ENCODE results near the gene TRIP6.
"Not testable (repeated sequence)": the region's sequence is repeated elsewhere in the genome, so short reads cannot be mapped to it uniquely, and the experiment has no call there.

TRIP6 gene

DNA sequence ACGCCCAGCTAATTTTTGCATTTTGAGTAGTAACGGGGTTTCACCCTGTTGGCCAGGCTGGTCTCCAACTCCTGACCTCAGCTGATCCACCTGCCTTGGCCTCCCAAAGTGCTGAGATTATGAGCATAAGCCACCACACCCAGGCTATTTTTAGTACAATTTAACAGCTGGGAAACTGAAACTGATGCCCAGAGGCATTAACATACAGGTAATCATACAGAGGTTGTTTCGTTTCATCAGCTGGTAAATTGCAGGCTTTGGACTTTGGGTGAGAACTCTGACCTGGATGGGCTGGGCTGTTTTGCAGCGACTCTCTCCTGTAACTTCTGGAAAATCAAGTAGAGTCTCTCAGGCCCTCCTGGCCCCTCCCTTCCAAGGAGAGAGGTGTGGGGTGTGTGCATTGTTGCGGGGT, 34.7 kb downstream of the TRIP6 start (continued):
- TF ChIP-seq, protein P1, sequence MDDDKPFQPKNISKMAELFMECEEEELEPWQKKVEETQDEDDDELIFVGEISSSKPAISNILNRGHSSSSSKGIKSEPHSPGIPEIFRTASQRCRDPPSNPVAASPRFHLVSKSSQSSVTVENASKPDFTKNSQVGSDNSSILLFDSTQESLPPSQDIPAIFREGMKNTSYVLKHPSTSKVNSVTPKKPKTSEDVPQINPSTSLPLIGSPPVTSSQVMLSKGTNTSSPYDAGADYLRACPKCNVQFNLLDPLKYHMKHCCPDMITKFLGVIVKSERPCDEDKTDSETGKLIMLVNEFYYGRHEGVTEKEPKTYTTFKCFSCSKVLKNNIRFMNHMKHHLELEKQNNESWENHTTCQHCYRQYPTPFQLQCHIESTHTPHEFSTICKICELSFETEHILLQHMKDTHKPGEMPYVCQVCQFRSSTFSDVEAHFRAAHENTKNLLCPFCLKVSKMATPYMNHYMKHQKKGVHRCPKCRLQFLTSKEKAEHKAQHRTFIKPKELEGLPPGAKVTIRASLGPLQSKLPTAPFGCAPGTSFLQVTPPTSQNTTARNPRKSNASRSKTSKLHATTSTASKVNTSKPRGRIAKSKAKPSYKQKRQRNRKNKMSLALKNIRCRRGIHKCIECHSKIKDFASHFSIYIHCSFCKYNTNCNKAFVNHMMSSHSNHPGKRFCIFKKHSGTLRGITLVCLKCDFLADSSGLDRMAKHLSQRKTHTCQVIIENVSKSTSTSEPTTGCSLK (tag by site-specific recombination; IDR thresholded peaks at IDR 0.05): no peak
- TF ChIP-seq ZNF623 (tag by site-specific recombination; IDR thresholded peaks at IDR 0.05) (no peak), ZSCAN23 (tag by site-specific recombination; IDR thresholded peaks at IDR 0.05) (no peak), ZNF792 (tag by site-specific recombination; IDR thresholded peaks at IDR 0.05) (no peak), BCL11A (tag by site-specific recombination; IDR thresholded peaks at IDR 0.05; ENCODE audit: low read depth) (no peak), SCRT1 (tag by site-specific recombination; IDR thresholded peaks at IDR 0.05; ENCODE audit: borderline replicate concordance) (no peak)

DNA sequence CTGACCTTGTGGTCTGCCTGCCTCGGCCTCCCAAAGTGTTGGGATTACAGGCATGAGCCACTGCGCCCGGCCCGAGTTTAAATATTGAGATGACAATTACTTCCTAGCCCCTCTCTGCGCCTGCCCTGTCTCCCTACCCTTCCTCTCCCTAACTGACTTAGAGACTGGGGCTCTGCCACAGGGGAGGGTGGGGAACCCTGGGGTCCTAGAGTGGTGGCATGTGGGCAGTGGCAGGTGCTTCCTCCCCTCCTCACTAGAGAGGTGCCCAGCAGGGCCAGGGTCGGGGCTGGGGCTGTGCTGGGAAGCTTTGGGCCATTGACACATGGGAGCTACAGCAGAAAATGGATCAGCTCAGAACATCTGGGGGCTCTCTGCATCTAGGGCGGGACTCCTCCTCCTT, 35.5 kb downstream of the TRIP6 start:
- no peaks in the 10 kb centered on the region for H3K36me3 ChIP-seq (ENCODE audit: control insufficient read depth in 2 of 2, insufficient read depth in 1 of 2, low read length in 2 of 2)
- H3K27ac ChIP-seq (ENCODE audit: extremely low read depth, low read depth, low read length): no peak overlapping the region
- H3K4me1 ChIP-seq (ENCODE audit: control insufficient read depth, insufficient read depth, low read length): no peaks in the 10 kb centered on the region
- no peaks in the 10 kb centered on the region for H3K9me3 ChIP-seq (ENCODE audit: control insufficient read depth, insufficient read depth, low read depth, low read length)
- TF ChIP-seq ZIC2 (tag by site-specific recombination; IDR thresholded peaks at IDR 0.05) (no peak), ZNF302 (tag by site-specific recombination; IDR thresholded peaks at IDR 0.05; ENCODE audit: low read depth) (no peak), WT1 (tag by site-specific recombination; IDR thresholded peaks at IDR 0.05) (no peak), HOXD13 (CRISPR knock-in tag; IDR thresholded peaks at IDR 0.05; ENCODE audit: borderline replicate concordance) (no peak), SP7 (tag by site-specific recombination; IDR thresholded peaks at IDR 0.05) (no peak), REPIN1 (tag by site-specific recombination; IDR thresholded peaks at IDR 0.05; ENCODE audit: low read depth) (no peak), BCL11B (tag by site-specific recombination; IDR thresholded peaks at IDR 0.05; ENCODE audit: low read depth) (no peak), ZBTB17 (tag by site-specific recombination; IDR thresholded peaks at IDR 0.05) (no peak), SP2 (tag by site-specific recombination; IDR thresholded peaks at IDR 0.05) (no peak), ZNF121 (tag by site-specific recombination; IDR thresholded peaks at IDR 0.05) (no peak), ZNF114 (tag by site-specific recombination; IDR thresholded peaks at IDR 0.05) (no peak)
- TF ChIP-seq, protein P2, sequence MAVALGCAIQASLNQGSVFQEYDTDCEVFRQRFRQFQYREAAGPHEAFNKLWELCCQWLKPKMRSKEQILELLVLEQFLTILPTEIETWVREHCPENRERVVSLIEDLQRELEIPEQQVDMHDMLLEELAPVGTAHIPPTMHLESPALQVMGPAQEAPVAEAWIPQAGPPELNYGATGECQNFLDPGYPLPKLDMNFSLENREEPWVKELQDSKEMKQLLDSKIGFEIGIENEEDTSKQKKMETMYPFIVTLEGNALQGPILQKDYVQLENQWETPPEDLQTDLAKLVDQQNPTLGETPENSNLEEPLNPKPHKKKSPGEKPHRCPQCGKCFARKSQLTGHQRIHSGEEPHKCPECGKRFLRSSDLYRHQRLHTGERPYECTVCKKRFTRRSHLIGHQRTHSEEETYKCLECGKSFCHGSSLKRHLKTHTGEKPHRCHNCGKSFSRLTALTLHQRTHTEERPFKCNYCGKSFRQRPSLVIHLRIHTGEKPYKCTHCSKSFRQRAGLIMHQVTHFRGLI (tag by site-specific recombination; IDR thresholded peaks at IDR 0.05): no peak
- H3K4me3 ChIP-seq (ENCODE audit: low read depth, low read length): no peak overlapping the region
- ChIA-PET POLR2A (no interaction called here), CTCF (interaction anchor here (0.7 to 3.9 kb wide), 2 partner anchors 156 to 183 kb away, joined by 3 to 22 read pairs; no protein-coding TSS in a partner anchor)

DNA sequence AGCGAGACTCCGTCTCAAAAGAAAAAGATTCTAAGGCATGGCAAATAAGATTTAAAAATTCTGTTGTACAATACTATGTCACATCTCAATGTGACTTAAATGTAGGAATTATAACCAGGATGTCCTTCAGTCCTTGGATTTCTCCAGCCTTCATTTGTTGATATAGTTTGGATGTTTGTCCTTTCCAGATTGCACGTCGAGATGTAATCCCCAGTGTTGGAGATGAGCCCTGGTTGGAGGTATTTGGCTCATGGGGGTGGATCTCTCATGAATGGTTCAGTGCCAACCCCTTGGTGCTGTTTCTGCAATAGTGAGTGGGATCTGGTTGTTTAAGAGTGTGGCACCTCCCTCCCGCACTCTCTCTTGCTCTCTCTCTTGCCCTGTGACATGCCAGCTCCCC, 41.3 kb downstream of the TRIP6 start:
- Histone ChIP-seq H3K4me1 (ENCODE audit: control insufficient read depth, insufficient read depth, low read length) (no peaks in the 10 kb centered on the region), H3K9me3 (ENCODE audit: control insufficient read depth, insufficient read depth, low read depth, low read length) (no peaks in the 10 kb centered on the region), H3K36me3 (ENCODE audit: control insufficient read depth in 2 of 2, insufficient read depth in 1 of 2, low read length in 2 of 2) (no peaks in the 10 kb centered on the region), H3K27ac (ENCODE audit: extremely low read depth, low read depth, low read length) (no peak overlapping the region), H3K4me3 (ENCODE audit: low read depth, low read length) (no peak overlapping the region)
- POLR2A ChIA-PET: no interaction called here
- TF ChIP-seq ZNF184 (tag by site-specific recombination; IDR thresholded peaks at IDR 0.05) (peak; percentile 97), ZNF843 (tag by site-specific recombination; IDR thresholded peaks at IDR 0.05) (no peak)
- CTCF ChIA-PET: no interaction called here

DNA sequence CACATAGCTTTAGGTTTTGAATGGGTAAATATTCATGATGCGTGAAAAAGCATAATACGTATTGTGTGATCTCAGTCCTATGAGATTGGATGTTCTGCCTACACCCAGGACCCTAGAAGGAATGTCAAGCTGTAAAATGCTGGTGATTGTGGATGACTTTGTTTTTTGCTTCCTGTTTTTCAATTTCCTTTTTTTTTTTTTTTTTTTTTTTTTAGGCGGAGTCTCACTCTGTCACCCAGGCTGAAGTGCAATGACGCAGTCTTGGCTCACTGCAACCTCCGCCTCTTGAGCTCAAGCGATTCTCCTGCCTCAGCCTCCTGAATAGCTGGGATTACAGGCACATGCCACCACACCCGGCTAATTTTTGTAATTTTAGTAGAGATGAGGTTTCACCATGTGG, 43.3 kb downstream of the TRIP6 start:
- H3K9me3 ChIP-seq (ENCODE audit: control insufficient read depth, insufficient read depth, low read depth, low read length); POLR2A ChIA-PET; H3K4me3 ChIP-seq (ENCODE audit: low read depth, low read length); H3K27ac ChIP-seq (ENCODE audit: extremely low read depth, low read depth, low read length); H3K4me1 ChIP-seq (ENCODE audit: control insufficient read depth, insufficient read depth, low read length); H3K36me3 ChIP-seq (ENCODE audit: control insufficient read depth in 2 of 2, insufficient read depth in 1 of 2, low read length in 2 of 2): not testable (repeated sequence)
- CTCF ChIA-PET: interaction anchor here (0.6 to 1.2 kb wide), 2 partner anchors 148 to 742 kb away, joined by 3 to 4 read pairs; no protein-coding TSS in a partner anchor
